Activated T-helper 1 cell treated with anti-CD3 and anti-CD28 coated beads, Interleukin-2, amount 50 U/mL, for 16 hours (primary cell): ENCODE data around the gene SAP30L.

ENCODE experiments used
- DNase-seq, 2 donors: peaks; one replicate each; pipeline ENCODE4 v3.0.0-alpha.2; 2020; ENCODE audit warnings: low read depth in 1 of 2, low spot score in 1 of 2

SAP30L gene

GRCh38 chr5:154505567-154505966, 59.8 kb downstream of the SAP30L start:
- DNase-seq = no peak

- DNase-seq = no peak
These were observed 60.4 kb downstream of the SAP30L start for GRCh38 chr5:154506049-154506715.

- no peak for DNase-seq
These were observed 60.9 kb downstream of the SAP30L start for GRCh38 chr5:154506716-154507080.

GRCh38 chr5:154508114-154508513, 62.3 kb downstream of the SAP30L start:
- DNase-seq = no peak

GRCh38 chr5:154509784-154510555, 64.2 kb downstream of the SAP30L start:
- DNase-seq = no peak
